ENCODE data around the gene SYNCRIP. TPM values are rescaled to one million over a fixed set of nuclear protein-coding genes. Genes with fewer than 3 reads are reported as not detected.

The SYNCRIP gene
- total and polyA plus RNA-seq, 2 of the 13 experiments (the other 11 are each of a cell fraction or from before 2014, with no cell fraction given) = 8.1 to 112 TPM

DNA sequence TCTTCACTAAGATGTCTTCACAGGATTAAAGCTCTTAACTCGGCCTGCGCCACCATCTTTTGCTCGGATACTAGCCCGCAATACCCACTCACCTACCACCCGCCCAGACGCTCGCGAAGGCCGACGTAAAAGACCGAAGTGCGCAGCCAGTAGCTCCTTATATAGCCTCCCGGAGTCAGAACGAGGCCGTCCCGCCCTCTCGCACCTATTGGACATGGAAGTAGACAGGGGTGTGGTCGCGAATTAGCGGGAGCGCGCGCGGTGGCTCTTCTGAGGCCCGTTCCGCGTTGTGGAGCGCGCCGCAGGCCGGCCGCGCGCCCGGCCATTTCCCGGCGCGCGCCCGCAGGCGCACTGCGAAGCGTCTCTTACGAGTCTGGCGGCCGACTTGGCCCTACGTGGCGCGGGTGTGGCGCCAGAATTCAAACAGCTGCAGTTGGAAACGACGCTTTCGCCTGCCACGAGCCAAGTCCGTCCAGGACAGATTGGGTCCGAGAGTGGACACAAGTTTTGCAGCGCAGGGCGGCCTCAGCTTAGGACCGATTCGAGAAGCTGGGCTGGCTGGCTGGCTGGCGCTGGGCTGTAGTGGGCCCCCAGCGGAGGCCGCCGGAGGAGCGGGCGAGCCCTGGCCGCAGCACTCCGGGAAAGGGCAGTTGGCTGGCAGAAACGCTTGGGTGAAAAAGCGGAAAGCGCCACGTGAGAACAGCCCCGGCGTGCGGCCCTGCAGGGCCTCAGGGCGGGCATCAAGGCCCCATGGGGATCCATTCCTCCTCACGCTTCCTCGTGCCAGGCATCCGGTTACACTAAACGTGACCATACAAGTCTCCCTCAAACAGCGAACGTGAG is 36.1 kb upstream of the SYNCRIP start (continued):
- TF ChIP-seq ETV5 (CRISPR knock-in tag; IDR thresholded peaks at IDR 0.05; ENCODE audit: borderline replicate concordance) = peak; percentile 38
- TF ChIP-seq, protein P1, sequence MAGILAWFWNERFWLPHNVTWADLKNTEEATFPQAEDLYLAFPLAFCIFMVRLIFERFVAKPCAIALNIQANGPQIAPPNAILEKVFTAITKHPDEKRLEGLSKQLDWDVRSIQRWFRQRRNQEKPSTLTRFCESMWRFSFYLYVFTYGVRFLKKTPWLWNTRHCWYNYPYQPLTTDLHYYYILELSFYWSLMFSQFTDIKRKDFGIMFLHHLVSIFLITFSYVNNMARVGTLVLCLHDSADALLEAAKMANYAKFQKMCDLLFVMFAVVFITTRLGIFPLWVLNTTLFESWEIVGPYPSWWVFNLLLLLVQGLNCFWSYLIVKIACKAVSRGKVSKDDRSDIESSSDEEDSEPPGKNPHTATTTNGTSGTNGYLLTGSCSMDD (CRISPR knock-in tag; IDR thresholded peaks at IDR 0.05) = no peak
- TF ChIP-seq, protein P2, sequence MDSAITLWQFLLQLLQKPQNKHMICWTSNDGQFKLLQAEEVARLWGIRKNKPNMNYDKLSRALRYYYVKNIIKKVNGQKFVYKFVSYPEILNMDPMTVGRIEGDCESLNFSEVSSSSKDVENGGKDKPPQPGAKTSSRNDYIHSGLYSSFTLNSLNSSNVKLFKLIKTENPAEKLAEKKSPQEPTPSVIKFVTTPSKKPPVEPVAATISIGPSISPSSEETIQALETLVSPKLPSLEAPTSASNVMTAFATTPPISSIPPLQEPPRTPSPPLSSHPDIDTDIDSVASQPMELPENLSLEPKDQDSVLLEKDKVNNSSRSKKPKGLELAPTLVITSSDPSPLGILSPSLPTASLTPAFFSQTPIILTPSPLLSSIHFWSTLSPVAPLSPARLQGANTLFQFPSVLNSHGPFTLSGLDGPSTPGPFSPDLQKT (CRISPR knock-in tag; IDR thresholded peaks at IDR 0.05; ENCODE audit: borderline replicate concordance) = no peak
- peak; percentile 88 for TF ChIP-seq ZNF563 (CRISPR knock-in tag; IDR thresholded peaks at IDR 0.05)
- TF ChIP-seq, protein P3, sequence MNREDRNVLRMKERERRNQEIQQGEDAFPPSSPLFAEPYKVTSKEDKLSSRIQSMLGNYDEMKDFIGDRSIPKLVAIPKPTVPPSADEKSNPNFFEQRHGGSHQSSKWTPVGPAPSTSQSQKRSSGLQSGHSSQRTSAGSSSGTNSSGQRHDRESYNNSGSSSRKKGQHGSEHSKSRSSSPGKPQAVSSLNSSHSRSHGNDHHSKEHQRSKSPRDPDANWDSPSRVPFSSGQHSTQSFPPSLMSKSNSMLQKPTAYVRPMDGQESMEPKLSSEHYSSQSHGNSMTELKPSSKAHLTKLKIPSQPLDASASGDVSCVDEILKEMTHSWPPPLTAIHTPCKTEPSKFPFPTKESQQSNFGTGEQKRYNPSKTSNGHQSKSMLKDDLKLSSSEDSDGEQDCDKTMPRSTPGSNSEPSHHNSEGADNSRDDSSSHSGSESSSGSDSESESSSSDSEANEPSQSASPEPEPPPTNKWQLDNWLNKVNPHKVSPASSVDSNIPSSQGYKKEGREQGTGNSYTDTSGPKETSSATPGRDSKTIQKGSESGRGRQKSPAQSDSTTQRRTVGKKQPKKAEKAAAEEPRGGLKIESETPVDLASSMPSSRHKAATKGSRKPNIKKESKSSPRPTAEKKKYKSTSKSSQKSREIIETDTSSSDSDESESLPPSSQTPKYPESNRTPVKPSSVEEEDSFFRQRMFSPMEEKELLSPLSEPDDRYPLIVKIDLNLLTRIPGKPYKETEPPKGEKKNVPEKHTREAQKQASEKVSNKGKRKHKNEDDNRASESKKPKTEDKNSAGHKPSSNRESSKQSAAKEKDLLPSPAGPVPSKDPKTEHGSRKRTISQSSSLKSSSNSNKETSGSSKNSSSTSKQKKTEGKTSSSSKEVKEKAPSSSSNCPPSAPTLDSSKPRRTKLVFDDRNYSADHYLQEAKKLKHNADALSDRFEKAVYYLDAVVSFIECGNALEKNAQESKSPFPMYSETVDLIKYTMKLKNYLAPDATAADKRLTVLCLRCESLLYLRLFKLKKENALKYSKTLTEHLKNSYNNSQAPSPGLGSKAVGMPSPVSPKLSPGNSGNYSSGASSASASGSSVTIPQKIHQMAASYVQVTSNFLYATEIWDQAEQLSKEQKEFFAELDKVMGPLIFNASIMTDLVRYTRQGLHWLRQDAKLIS (CRISPR knock-in tag; IDR thresholded peaks at IDR 0.05) = peak; percentile 89
- no peak for TF ChIP-seq IKZF1 (IDR thresholded peaks at IDR 0.05)
- peak; percentile 58 for TF ChIP-seq ATF1 (CRISPR knock-in tag; IDR thresholded peaks at IDR 0.05)
- peak; percentile 71; the same call in 1 of the 2 replicates for TF ChIP-seq ZZZ3 (CRISPR knock-in tag; IDR thresholded peaks at IDR 0.05; ENCODE audit: borderline replicate concordance)
- no peak; the same call in 1 of the 2 replicates for TF ChIP-seq CENPT (CRISPR knock-in tag; IDR thresholded peaks at IDR 0.05; ENCODE audit: low read depth)
- TF ChIP-seq ZNF343 (CRISPR knock-in tag; IDR thresholded peaks at IDR 0.05) = peak; percentile 96
- TF ChIP-seq, protein P4, sequence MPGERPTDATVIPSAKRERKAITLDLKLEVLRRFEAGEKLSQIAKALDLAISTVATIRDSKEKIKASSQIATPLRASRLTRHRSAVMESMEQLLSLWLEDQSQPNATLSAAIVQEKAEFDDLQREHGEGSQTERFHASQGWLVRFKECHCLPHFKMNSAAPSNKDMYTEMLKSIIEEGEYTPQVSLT (CRISPR knock-in tag; IDR thresholded peaks at IDR 0.05; ENCODE audit: borderline replicate concordance, low read depth) = no peak
- peak; percentile 83; the same call in 1 of the 2 replicates for TF ChIP-seq ZSCAN9 (CRISPR knock-in tag; IDR thresholded peaks at IDR 0.05; ENCODE audit: borderline replicate concordance)
- TF ChIP-seq HHEX (CRISPR knock-in tag; IDR thresholded peaks at IDR 0.05) = no peak
- TF ChIP-seq, protein P5, sequence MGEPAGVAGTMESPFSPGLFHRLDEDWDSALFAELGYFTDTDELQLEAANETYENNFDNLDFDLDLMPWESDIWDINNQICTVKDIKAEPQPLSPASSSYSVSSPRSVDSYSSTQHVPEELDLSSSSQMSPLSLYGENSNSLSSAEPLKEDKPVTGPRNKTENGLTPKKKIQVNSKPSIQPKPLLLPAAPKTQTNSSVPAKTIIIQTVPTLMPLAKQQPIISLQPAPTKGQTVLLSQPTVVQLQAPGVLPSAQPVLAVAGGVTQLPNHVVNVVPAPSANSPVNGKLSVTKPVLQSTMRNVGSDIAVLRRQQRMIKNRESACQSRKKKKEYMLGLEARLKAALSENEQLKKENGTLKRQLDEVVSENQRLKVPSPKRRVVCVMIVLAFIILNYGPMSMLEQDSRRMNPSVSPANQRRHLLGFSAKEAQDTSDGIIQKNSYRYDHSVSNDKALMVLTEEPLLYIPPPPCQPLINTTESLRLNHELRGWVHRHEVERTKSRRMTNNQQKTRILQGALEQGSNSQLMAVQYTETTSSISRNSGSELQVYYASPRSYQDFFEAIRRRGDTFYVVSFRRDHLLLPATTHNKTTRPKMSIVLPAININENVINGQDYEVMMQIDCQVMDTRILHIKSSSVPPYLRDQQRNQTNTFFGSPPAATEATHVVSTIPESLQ (CRISPR knock-in tag; conservative IDR thresholded peaks at IDR 0.05) = peak; percentile 92
- TF ChIP-seq, protein P6, sequence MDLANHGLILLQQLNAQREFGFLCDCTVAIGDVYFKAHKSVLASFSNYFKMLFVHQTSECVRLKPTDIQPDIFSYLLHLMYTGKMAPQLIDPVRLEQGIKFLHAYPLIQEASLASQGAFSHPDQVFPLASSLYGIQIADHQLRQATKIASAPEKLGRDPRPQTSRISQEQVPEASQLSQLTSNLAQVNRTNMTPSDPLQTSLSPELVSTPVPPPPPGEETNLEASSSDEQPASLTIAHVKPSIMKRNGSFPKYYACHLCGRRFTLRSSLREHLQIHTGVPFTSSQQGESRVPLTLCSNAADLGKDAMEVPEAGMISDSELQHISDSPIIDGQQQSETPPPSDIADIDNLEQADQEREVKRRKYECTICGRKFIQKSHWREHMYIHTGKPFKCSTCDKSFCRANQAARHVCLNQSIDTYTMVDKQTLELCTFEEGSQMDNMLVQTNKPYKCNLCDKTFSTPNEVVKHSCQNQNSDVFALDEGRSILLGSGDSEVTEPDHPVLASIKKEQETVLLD (CRISPR knock-in tag; IDR thresholded peaks at IDR 0.05; ENCODE audit: low read depth) = peak; percentile 16; the same call in 1 of the 2 replicates
- peak; percentile 100 for TF ChIP-seq POLR2AphosphoS5 (IDR thresholded peaks at IDR 0.05; ENCODE audit: low read depth, low read length)
- no peak for TF ChIP-seq ZNF674 (CRISPR knock-in tag; IDR thresholded peaks at IDR 0.05; ENCODE audit: low read depth)
- TF ChIP-seq TCF7 (IDR thresholded peaks at IDR 0.05; ENCODE audit: low read depth) = no peak
- TF ChIP-seq U2AF2 (IDR thresholded peaks at IDR 0.05; ENCODE audit: low read depth, low read length) = 0 out of 2 replicates have a peak, but pooled peaks have one; percentile 74

All from HepG2 (cell line).